Activated CD8-positive, alpha-beta T cell treated with anti-CD3 and anti-CD28 coated beads, Interleukin-2, amount 10 ng/mL, durations not matched to agents 7 days and 5 days (primary cell): Measurements from ENCODE around the gene BBLN. TPM values are rescaled to one million over a fixed set of nuclear protein-coding genes. Genes with fewer than 3 reads are reported as not detected.
A peak's percentile ranks its signal among the peaks of the same experiment; 100 is the strongest.

ENCODE experiments used
- ATAC-seq: fragments of 150-1000 bp; cut with Tn5 transposase; one replicate; pipeline ENCODE4 v1.10.0; 2021; ENCODE audit warnings: moderate library complexity
- CTCF ChIA-PET: fragments of 350-600 bp; sonication (Branson Sonifier 250); formaldehyde crosslinking; loops from one replicate; lab custom pipeline; 2021; ENCODE audit warnings: antibody characterized with exemption; lab: Charles Lee
- POLR2A ChIA-PET: fragments of 350-600 bp; sonication (Branson Sonifier 250); formaldehyde crosslinking; loops from one replicate; lab custom pipeline; 2021; ENCODE audit warnings: antibody characterized with exemption; lab: Charles Lee
- DNase-seq: peaks from one replicate; pipeline ENCODE4 v3.0.0-alpha.2; 2020
- H3K27ac Mint-ChIP-seq: one replicate; pipeline ENCODE4 v1.8.0; 2021; ENCODE audit warnings: mild to moderate bottlenecking, mixed read lengths
- H3K27me3 Mint-ChIP-seq: one replicate; pipeline ENCODE4 v1.8.0; 2021; ENCODE audit warnings: low read depth, mixed read lengths
- H3K36me3 Mint-ChIP-seq: one replicate; pipeline ENCODE4 v1.8.0; 2021; ENCODE audit warnings: low read depth, mixed read lengths
- H3K4me1 Mint-ChIP-seq: one replicate; pipeline ENCODE4 v1.8.0; 2021; ENCODE audit warnings: low read depth, mixed read lengths
- H3K4me3 Mint-ChIP-seq: one replicate; pipeline ENCODE4 v1.8.0; 2021; ENCODE audit warnings: mild to moderate bottlenecking, mixed read lengths
- H3K9me3 Mint-ChIP-seq: one replicate; pipeline ENCODE4 v1.8.0; 2022; ENCODE audit warnings: mixed read lengths; ENCODE audit not compliant: insufficient read depth
- total RNA-seq, 2 experiments: library from RNA; stranded (reverse); gene quantifications; one replicate each; pipeline ENCODE4 v1.2.3, GENCODE V29; 2021

Gene BBLN
- total RNA-seq, 2 experiments from 2014 or later, result 94.3 to 105 TPM

GRCh38 chr9:128118971-128119665, 40.9 kb upstream of the BBLN start:
- no peak overlapping the region for H3K27ac Mint-ChIP-seq
- POLR2A ChIA-PET, result no interaction called here
- H3K36me3 Mint-ChIP-seq, result peaks cover 8% of the 10 kb centered on the region
- no peaks in the 10 kb centered on the region for H3K9me3 Mint-ChIP-seq
- CTCF ChIA-PET, result no interaction called here
- no peak for ATAC-seq
- H3K27me3 Mint-ChIP-seq, result no peaks in the 10 kb centered on the region
- DNase-seq, result no peak
- H3K4me1 Mint-ChIP-seq, result peaks cover 10% of the 10 kb centered on the region
- H3K4me3 Mint-ChIP-seq, result no peak overlapping the region

GRCh38 chr9:128120061-128120740, 39.9 kb upstream of the BBLN start:
- Mint-ChIP-seq H3K36me3 (peaks cover 8% of the 10 kb centered on the region), H3K4me1 (peaks cover 15% of the 10 kb centered on the region), H3K9me3 (no peaks in the 10 kb centered on the region), H3K27ac (no peak overlapping the region), H3K27me3 (no peaks in the 10 kb centered on the region), H3K4me3 (no peak overlapping the region)
- CTCF ChIA-PET, result interaction anchor here (1.0 kb wide), 1 partner anchor 8 kb away, joined by 3 read pairs; no protein-coding TSS in a partner anchor
- POLR2A ChIA-PET, result no interaction called here
- ATAC-seq (no peak), DNase-seq (no peak)

- no peak overlapping the region for H3K27ac Mint-ChIP-seq
- ChIA-PET POLR2A (no interaction called here), CTCF (interaction anchor here (1.0 kb wide), 1 partner anchor 8 kb away, joined by 3 read pairs; no protein-coding TSS in a partner anchor)
- peaks cover 22% of the 10 kb centered on the region for H3K4me1 Mint-ChIP-seq
- ATAC-seq, result no peak
- no peaks in the 10 kb centered on the region for H3K9me3 Mint-ChIP-seq
- H3K4me3 Mint-ChIP-seq, result no peak overlapping the region
- DNase-seq, result no peak
- H3K36me3 Mint-ChIP-seq, result peaks cover 8% of the 10 kb centered on the region
- no peaks in the 10 kb centered on the region for H3K27me3 Mint-ChIP-seq
Measured at GRCh38 chr9:128120741-128121465, 39.2 kb upstream of the BBLN start.

- CTCF ChIA-PET, result no interaction called here
- Mint-ChIP-seq H3K36me3 (peaks cover 10% of the 10 kb centered on the region), H3K9me3 (no peaks in the 10 kb centered on the region), H3K27me3 (no peaks in the 10 kb centered on the region), H3K4me1 (peaks cover 28% of the 10 kb centered on the region), H3K4me3 (no peak overlapping the region), H3K27ac (no peak overlapping the region)
- ATAC-seq (no peak), DNase-seq (no peak)
- POLR2A ChIA-PET, result no interaction called here
Measured at GRCh38 chr9:128121466-128121810, 38.6 kb upstream of the BBLN start.

GRCh38 chr9:128121924-128122808, 37.9 kb upstream of the BBLN start:
- no peak for ATAC-seq
- Mint-ChIP-seq H3K4me1 (peaks cover 28% of the 10 kb centered on the region), H3K36me3 (peaks cover 10% of the 10 kb centered on the region), H3K4me3 (no peak overlapping the region), H3K27ac (no peak overlapping the region), H3K9me3 (no peaks in the 10 kb centered on the region), H3K27me3 (no peaks in the 10 kb centered on the region)
- CTCF ChIA-PET, result no interaction called here
- no peak for DNase-seq
- POLR2A ChIA-PET, result no interaction called here

GRCh38 chr9:128122809-128123175, 37.3 kb upstream of the BBLN start:
- peaks cover 24% of the 10 kb centered on the region for H3K4me1 Mint-ChIP-seq
- H3K4me3 Mint-ChIP-seq, result no peak overlapping the region
- H3K27ac Mint-ChIP-seq, result no peak overlapping the region
- DNase-seq (no peak), ATAC-seq (no peak)
- ChIA-PET POLR2A (no interaction called here), CTCF (no interaction called here)
- peaks cover 10% of the 10 kb centered on the region for H3K36me3 Mint-ChIP-seq
- H3K9me3 Mint-ChIP-seq, result no peaks in the 10 kb centered on the region
- no peaks in the 10 kb centered on the region for H3K27me3 Mint-ChIP-seq

GRCh38 chr9:128123451-128124080, 36.5 kb upstream of the BBLN start:
- peaks cover 10% of the 10 kb centered on the region for H3K36me3 Mint-ChIP-seq
- ChIA-PET POLR2A (no interaction called here), CTCF (interaction anchor here (1.3 kb wide), 1 partner anchor 39 kb away, joined by 3 read pairs; no protein-coding TSS in a partner anchor)
- no peak overlapping the region for H3K4me3 Mint-ChIP-seq
- H3K9me3 Mint-ChIP-seq, result no peaks in the 10 kb centered on the region
- no peak overlapping the region for H3K27ac Mint-ChIP-seq
- no peak for DNase-seq
- no peaks in the 10 kb centered on the region for H3K27me3 Mint-ChIP-seq
- ATAC-seq, result no peak
- H3K4me1 Mint-ChIP-seq, result peaks cover 19% of the 10 kb centered on the region

- H3K4me1 Mint-ChIP-seq, result peaks cover 25% of the 10 kb centered on the region
- DNase-seq (no peak), ATAC-seq (no peak)
- H3K9me3 Mint-ChIP-seq, result no peaks in the 10 kb centered on the region
- no peak overlapping the region for H3K4me3 Mint-ChIP-seq
- H3K36me3 Mint-ChIP-seq, result peaks cover 10% of the 10 kb centered on the region
- H3K27me3 Mint-ChIP-seq, result no peaks in the 10 kb centered on the region
- peak overlapping the region; percentile 26 for H3K27ac Mint-ChIP-seq
- ChIA-PET CTCF (interaction anchor here (1.0 to 1.3 kb wide), 3 partner anchors 18 to 90 kb away, joined by 3 to 4 read pairs (median 3); no protein-coding TSS in a partner anchor), POLR2A (no interaction called here)
Measured at GRCh38 chr9:128124451-128124850, 35.6 kb upstream of the BBLN start.

GRCh38 chr9:128124873-128125579, 35.0 kb upstream of the BBLN start:
- H3K27me3 Mint-ChIP-seq, result no peaks in the 10 kb centered on the region
- peak; percentile 51 for DNase-seq
- peaks cover 30% of the 10 kb centered on the region for H3K4me1 Mint-ChIP-seq
- ChIA-PET CTCF (interaction anchor here (1.0 to 4.8 kb wide), 4 partner anchors 7 to 90 kb away, joined by 3 to 42 read pairs (median 4); no protein-coding TSS in a partner anchor), POLR2A (no interaction called here)
- H3K36me3 Mint-ChIP-seq, result peaks cover 10% of the 10 kb centered on the region
- peak overlapping the region; percentile 26 for H3K27ac Mint-ChIP-seq
- no peak for ATAC-seq
- no peaks in the 10 kb centered on the region for H3K9me3 Mint-ChIP-seq
- peak overlapping the region; percentile 45 for H3K4me3 Mint-ChIP-seq

- Mint-ChIP-seq H3K27ac (peak overlapping the region; percentile 68), H3K36me3 (peaks cover 10% of the 10 kb centered on the region), H3K4me1 (peaks cover 30% of the 10 kb centered on the region), H3K4me3 (peak overlapping the region; percentile 97), H3K9me3 (no peaks in the 10 kb centered on the region), H3K27me3 (no peaks in the 10 kb centered on the region)
- POLR2A ChIA-PET, result interaction anchor here (0.7 kb wide), 1 partner anchor 16 kb away, joined by 3 read pairs; no protein-coding TSS in a partner anchor
- CTCF ChIA-PET, result interaction anchor here (0.8 to 4.8 kb wide), 3 partner anchors 8 to 16 kb away, joined by 3 to 42 read pairs (median 4); no protein-coding TSS in a partner anchor
- DNase-seq (no peak), ATAC-seq (no peak)
Measured at GRCh38 chr9:128125580-128126354, 34.3 kb upstream of the BBLN start.
